ENCODE data around the gene KCTD18.

KCTD18 gene

GRCh38 chr2:200452377-200452776, 57.5 kb downstream of the KCTD18 start:
- DNase-seq (ENCODE audit: extremely low read depth, low read depth) = no peak
- no peak for TF ChIP-seq CTCF (IDR thresholded peaks at IDR 0.05; ENCODE audit: low read depth, low read length, missing control alignments)
- no peak overlapping the region for H3K4me3 ChIP-seq (replicated peaks; ENCODE audit: low read depth, low read length)

GRCh38 chr2:200451511-200451910, 58.4 kb downstream of the KCTD18 start:
- H3K4me3 ChIP-seq (replicated peaks; ENCODE audit: low read depth, low read length) = no peak overlapping the region
- DNase-seq (ENCODE audit: extremely low read depth, low read depth) = no peak
- TF ChIP-seq CTCF (IDR thresholded peaks at IDR 0.05; ENCODE audit: low read depth, low read length, missing control alignments) = no peak

GRCh38 chr2:200450288-200450687, 59.6 kb downstream of the KCTD18 start:
- no peak overlapping the region for H3K4me3 ChIP-seq (replicated peaks; ENCODE audit: low read depth, low read length)
- no peak for TF ChIP-seq CTCF (IDR thresholded peaks at IDR 0.05; ENCODE audit: low read depth, low read length, missing control alignments)
- DNase-seq (ENCODE audit: extremely low read depth, low read depth) = no peak

GRCh38 chr2:200449149-200449548, 60.7 kb downstream of the KCTD18 start:
- no peak for DNase-seq (ENCODE audit: extremely low read depth, low read depth)
- no peak for TF ChIP-seq CTCF (IDR thresholded peaks at IDR 0.05; ENCODE audit: low read depth, low read length, missing control alignments)
- H3K4me3 ChIP-seq (replicated peaks; ENCODE audit: low read depth, low read length) = no peak overlapping the region

GRCh38 chr2:200448455-200448854, 61.4 kb downstream of the KCTD18 start:
- TF ChIP-seq CTCF (IDR thresholded peaks at IDR 0.05; ENCODE audit: low read depth, low read length, missing control alignments) = no peak
- DNase-seq (ENCODE audit: extremely low read depth, low read depth) = no peak

GRCh38 chr2:200447139-200447855, 62.6 kb downstream of the KCTD18 start:
- TF ChIP-seq CTCF (IDR thresholded peaks at IDR 0.05; ENCODE audit: low read depth, low read length, missing control alignments) = no peak
- DNase-seq (ENCODE audit: extremely low read depth, low read depth) = no peak
- H3K4me3 ChIP-seq (replicated peaks; ENCODE audit: low read depth, low read length) = no peak overlapping the region

More at GRCh38 chr2:200448455-200448854, 61.4 kb downstream of the KCTD18 start:
- H3K4me3 ChIP-seq (replicated peaks; ENCODE audit: low read depth, low read length) = no peak overlapping the region

GRCh38 chr2:200446612-200447011, 63.3 kb downstream of the KCTD18 start:
- H3K4me3 ChIP-seq (replicated peaks; ENCODE audit: low read depth, low read length) = no peak overlapping the region
- no peak for DNase-seq (ENCODE audit: extremely low read depth, low read depth)
- no peak for TF ChIP-seq CTCF (IDR thresholded peaks at IDR 0.05; ENCODE audit: low read depth, low read length, missing control alignments)

Measured in HFF-Myc (cell line).